ENCODE measurements around the gene RFK.

RFK gene

DNA sequence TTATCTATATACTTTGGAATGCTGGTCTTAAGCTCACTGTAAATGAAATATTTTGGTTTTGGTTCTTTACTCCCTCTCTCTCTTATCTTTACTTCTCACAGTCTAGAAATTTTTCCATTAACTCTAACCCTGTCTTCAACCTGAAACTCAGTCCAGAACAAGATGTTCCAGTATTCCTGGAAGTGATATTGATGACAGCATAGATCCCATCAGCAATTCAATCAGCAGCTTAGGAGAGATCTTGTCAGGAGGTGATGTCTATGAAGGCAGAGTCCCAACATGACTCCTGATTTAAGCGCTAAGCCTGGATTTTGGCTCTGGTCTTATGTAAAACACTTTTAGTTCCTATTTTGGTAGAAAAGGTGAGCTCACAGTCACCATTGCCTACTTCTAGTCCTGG, 52.6 kb downstream of the RFK start:
- Histone ChIP-seq H3K9ac (ENCODE audit: low read depth, low read length, poor library complexity, severe bottlenecking) (no peak overlapping the region), H3F3A (ENCODE audit: low read depth) (no peaks in the 10 kb centered on the region), H3K4me3 (ENCODE audit: low read length, poor library complexity, severe bottlenecking) (no peak overlapping the region), H3K79me2 (ENCODE audit: insufficient read depth, low read length) (no peaks in the 10 kb centered on the region), H3K36me3 (ENCODE audit: insufficient read depth, low read length) (no peaks in the 10 kb centered on the region), H2AFZ (ENCODE audit: low read length) (no peak overlapping the region), H3K9me2 (replicated peaks; ENCODE audit: low read depth, low read length) (no peaks in the 10 kb centered on the region), H3K4me1 (ENCODE audit: insufficient read depth, low read length, poor library complexity, severe bottlenecking) (no peaks in the 10 kb centered on the region), H3K9me3 (ENCODE audit: insufficient read depth, low read depth, low read length) (no peaks in the 10 kb centered on the region), H3K4me2 (ENCODE audit: low read depth, low read length, poor library complexity, severe bottlenecking) (no peak overlapping the region), H4K20me1 (ENCODE audit: insufficient read depth, low read length, poor library complexity, severe bottlenecking) (no peaks in the 10 kb centered on the region), H3K27me3 (ENCODE audit: insufficient read depth, low read length, poor library complexity, severe bottlenecking) (no peaks in the 10 kb centered on the region)
- TF ChIP-seq EZH2phosphoT487 (IDR thresholded peaks at IDR 0.05; ENCODE audit: borderline replicate concordance) = no peak
- TF ChIP-seq, protein P1, sequence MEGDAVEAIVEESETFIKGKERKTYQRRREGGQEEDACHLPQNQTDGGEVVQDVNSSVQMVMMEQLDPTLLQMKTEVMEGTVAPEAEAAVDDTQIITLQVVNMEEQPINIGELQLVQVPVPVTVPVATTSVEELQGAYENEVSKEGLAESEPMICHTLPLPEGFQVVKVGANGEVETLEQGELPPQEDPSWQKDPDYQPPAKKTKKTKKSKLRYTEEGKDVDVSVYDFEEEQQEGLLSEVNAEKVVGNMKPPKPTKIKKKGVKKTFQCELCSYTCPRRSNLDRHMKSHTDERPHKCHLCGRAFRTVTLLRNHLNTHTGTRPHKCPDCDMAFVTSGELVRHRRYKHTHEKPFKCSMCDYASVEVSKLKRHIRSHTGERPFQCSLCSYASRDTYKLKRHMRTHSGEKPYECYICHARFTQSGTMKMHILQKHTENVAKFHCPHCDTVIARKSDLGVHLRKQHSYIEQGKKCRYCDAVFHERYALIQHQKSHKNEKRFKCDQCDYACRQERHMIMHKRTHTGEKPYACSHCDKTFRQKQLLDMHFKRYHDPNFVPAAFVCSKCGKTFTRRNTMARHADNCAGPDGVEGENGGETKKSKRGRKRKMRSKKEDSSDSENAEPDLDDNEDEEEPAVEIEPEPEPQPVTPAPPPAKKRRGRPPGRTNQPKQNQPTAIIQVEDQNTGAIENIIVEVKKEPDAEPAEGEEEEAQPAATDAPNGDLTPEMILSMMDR (conservative IDR thresholded peaks at IDR 0.05; ENCODE audit: low read length) = no peak

DNA sequence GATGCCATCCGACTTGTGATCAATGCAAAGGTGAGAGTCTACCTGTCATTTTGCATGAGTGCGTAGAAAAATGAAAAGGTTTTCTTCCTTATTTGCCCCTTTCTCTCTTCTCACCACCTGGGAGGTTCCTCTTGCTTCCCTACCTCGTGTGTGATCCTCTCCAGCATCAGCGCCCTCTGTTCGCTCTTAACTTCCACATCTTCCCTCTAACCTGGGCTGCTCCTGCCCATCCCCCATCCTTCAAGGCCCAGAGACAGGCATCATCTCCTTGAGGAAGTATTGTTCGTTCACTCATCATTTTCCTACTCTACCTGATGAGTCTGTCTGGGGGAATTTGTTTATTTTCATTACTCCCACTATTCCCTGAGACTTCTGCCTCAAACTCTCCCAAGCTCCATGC, 55.8 kb downstream of the RFK start:
- no peaks in the 10 kb centered on the region for H3F3A ChIP-seq (ENCODE audit: low read depth)
- H3K4me3 ChIP-seq (ENCODE audit: low read length, poor library complexity, severe bottlenecking) = no peak overlapping the region
- no peaks in the 10 kb centered on the region for H3K27me3 ChIP-seq (ENCODE audit: insufficient read depth, low read length, poor library complexity, severe bottlenecking)
- H2AFZ ChIP-seq (ENCODE audit: low read length) = no peak overlapping the region
- H3K79me2 ChIP-seq (ENCODE audit: insufficient read depth, low read length) = no peaks in the 10 kb centered on the region
- no peak overlapping the region for H3K9ac ChIP-seq (ENCODE audit: low read depth, low read length, poor library complexity, severe bottlenecking)
- H3K4me1 ChIP-seq (ENCODE audit: insufficient read depth, low read length, poor library complexity, severe bottlenecking) = no peaks in the 10 kb centered on the region
- TF ChIP-seq, protein P1 (conservative IDR thresholded peaks at IDR 0.05; ENCODE audit: low read length) = no peak
- no peak for TF ChIP-seq EZH2phosphoT487 (IDR thresholded peaks at IDR 0.05; ENCODE audit: borderline replicate concordance)
- no peaks in the 10 kb centered on the region for H3K9me3 ChIP-seq (ENCODE audit: insufficient read depth, low read depth, low read length)
- H3K9me2 ChIP-seq (replicated peaks; ENCODE audit: low read depth, low read length) = no peaks in the 10 kb centered on the region
- H4K20me1 ChIP-seq (ENCODE audit: insufficient read depth, low read length, poor library complexity, severe bottlenecking) = no peaks in the 10 kb centered on the region
- no peaks in the 10 kb centered on the region for H3K36me3 ChIP-seq (ENCODE audit: insufficient read depth, low read length)
- H3K4me2 ChIP-seq (ENCODE audit: low read depth, low read length, poor library complexity, severe bottlenecking) = no peak overlapping the region

DNA sequence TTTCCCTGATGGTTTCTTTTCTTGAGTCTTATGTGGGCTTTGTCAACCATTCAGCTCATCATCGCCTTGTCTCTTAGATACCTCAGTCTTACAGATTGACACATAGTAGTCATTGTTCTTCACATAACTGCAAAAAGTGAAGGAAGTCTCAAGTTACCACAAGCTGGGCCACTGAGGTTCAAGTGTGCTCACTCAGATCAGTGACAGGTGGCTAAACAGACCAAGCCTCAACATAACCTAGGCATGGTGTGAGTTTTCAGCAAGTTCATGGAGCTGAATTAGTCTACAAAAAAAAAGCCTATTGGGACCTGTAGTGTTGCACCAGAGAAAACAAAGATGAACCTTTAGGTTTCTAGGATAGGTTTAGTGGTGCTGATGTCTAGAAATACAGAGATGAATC, 58.2 kb downstream of the RFK start:
- Histone ChIP-seq H3K4me3 (ENCODE audit: low read length, poor library complexity, severe bottlenecking) (no peak overlapping the region), H3K36me3 (ENCODE audit: insufficient read depth, low read length) (no peaks in the 10 kb centered on the region), H3F3A (ENCODE audit: low read depth) (no peaks in the 10 kb centered on the region), H4K20me1 (ENCODE audit: insufficient read depth, low read length, poor library complexity, severe bottlenecking) (no peaks in the 10 kb centered on the region), H3K9me3 (ENCODE audit: insufficient read depth, low read depth, low read length) (no peaks in the 10 kb centered on the region), H3K9me2 (replicated peaks; ENCODE audit: low read depth, low read length) (no peaks in the 10 kb centered on the region), H3K9ac (ENCODE audit: low read depth, low read length, poor library complexity, severe bottlenecking) (no peak overlapping the region), H3K4me1 (ENCODE audit: insufficient read depth, low read length, poor library complexity, severe bottlenecking) (no peaks in the 10 kb centered on the region), H2AFZ (ENCODE audit: low read length) (no peak overlapping the region), H3K27me3 (ENCODE audit: insufficient read depth, low read length, poor library complexity, severe bottlenecking) (no peaks in the 10 kb centered on the region), H3K4me2 (ENCODE audit: low read depth, low read length, poor library complexity, severe bottlenecking) (no peak overlapping the region), H3K79me2 (ENCODE audit: insufficient read depth, low read length) (no peaks in the 10 kb centered on the region)
- no peak for TF ChIP-seq EZH2phosphoT487 (IDR thresholded peaks at IDR 0.05; ENCODE audit: borderline replicate concordance)
- TF ChIP-seq, protein P1 (conservative IDR thresholded peaks at IDR 0.05; ENCODE audit: low read length) = no peak
